ENCODE data around the gene ZNF146. TPM values are rescaled to one million over a fixed set of nuclear protein-coding genes. Genes with fewer than 3 reads are reported as not detected.
"Not testable (repeated sequence)": the region's sequence is repeated elsewhere in the genome, so short reads cannot be mapped to it uniquely, and the experiment has no call there.

The ZNF146 gene
- polyA plus RNA-seq, 1 of the 3 experiments (the other 2 are of a cell fraction), result 25.4 TPM

GRCh38 chr19:36267061-36267845, 52.3 kb downstream of the ZNF146 start:
- CTCF ChIA-PET, result no interaction called here
- WGBS (ENCODE audit: low lambda C conversion rate), result 73% methylated on average over 28 of the region's 36 CpGs

GRCh38 chr19:36268081-36268480, 53.2 kb downstream of the ZNF146 start:
- H3K4me2 ChIP-seq; H4K20me1 ChIP-seq (ENCODE audit: insufficient read depth); H3K36me3 ChIP-seq (replicated peaks in 1 of 2; ENCODE audit: control insufficient read depth in 1 of 2, insufficient read depth in 2 of 2, low read length in 1 of 2); H3K27me3 ChIP-seq (ENCODE audit: insufficient read depth); H3K4me3 ChIP-seq (ENCODE audit: low read depth in 2 of 2, low read length in 1 of 2); H3K9ac ChIP-seq; H3K27ac ChIP-seq (ENCODE audit: low read depth in 2 of 2, low read length in 1 of 2); H2AFZ ChIP-seq (ENCODE audit: low read depth); H3K79me2 ChIP-seq (ENCODE audit: insufficient read depth); DNase-seq; H3K9me2 ChIP-seq; H3F3A ChIP-seq (replicated peaks; ENCODE audit: insufficient read depth); H3K9me3 ChIP-seq; H3K4me1 ChIP-seq (ENCODE audit: control insufficient read depth in 1 of 2, insufficient read depth in 2 of 2, low read depth in 1 of 2, low read length in 1 of 2); POLR2A ChIA-PET: not testable (repeated sequence)
- CTCF ChIA-PET, result interaction anchor here (0.7 kb wide), 1 partner anchor 205 kb away, joined by 3 read pairs; no protein-coding TSS in a partner anchor
- 49% methylated on average over 14 of the region's 21 CpGs for WGBS (ENCODE audit: low lambda C conversion rate)

More at GRCh38 chr19:36267061-36267845, 52.3 kb downstream of the ZNF146 start:
- Histone ChIP-seq H3K79me2 (ENCODE audit: insufficient read depth) (no peaks in the 10 kb centered on the region), H2AFZ (ENCODE audit: low read depth) (no peak overlapping the region), H3K9me3 (no peaks in the 10 kb centered on the region), H3K27me3 (ENCODE audit: insufficient read depth) (no peaks in the 10 kb centered on the region), H3K4me3 (ENCODE audit: low read depth in 2 of 2, low read length in 1 of 2) (no peak overlapping the region), H3K4me2 (no peak overlapping the region), H3K9me2 (no peaks in the 10 kb centered on the region), H3F3A (replicated peaks; ENCODE audit: insufficient read depth) (no peaks in the 10 kb centered on the region), H3K36me3 (replicated peaks in 1 of 2; ENCODE audit: control insufficient read depth in 1 of 2, insufficient read depth in 2 of 2, low read length in 1 of 2) (no peaks in the 10 kb centered on the region), H3K4me1 (ENCODE audit: control insufficient read depth in 1 of 2, insufficient read depth in 2 of 2, low read depth in 1 of 2, low read length in 1 of 2) (no peaks in the 10 kb centered on the region), H3K9ac (no peak overlapping the region), H4K20me1 (ENCODE audit: insufficient read depth) (no peaks in the 10 kb centered on the region), H3K27ac (ENCODE audit: low read depth in 2 of 2, low read length in 1 of 2) (no peak overlapping the region)
- no peak for DNase-seq
- POLR2A ChIA-PET, result no interaction called here
- TF ChIP-seq RFX5 (IDR thresholded peaks at IDR 0.05; ENCODE audit: low read length), result no peak
- no peak for TF ChIP-seq RXRA (IDR thresholded peaks at IDR 0.05; ENCODE audit: borderline replicate concordance, low read depth)
- no peak for TF ChIP-seq USF1 (IDR thresholded peaks at IDR 0.05; ENCODE audit: borderline replicate concordance, low read depth)
- no peak for TF ChIP-seq GABPA (IDR thresholded peaks at IDR 0.05; ENCODE audit: low read depth)
- no peak for TF ChIP-seq TEAD4 (IDR thresholded peaks at IDR 0.05; ENCODE audit: borderline replicate concordance, insufficient read depth)
- TF ChIP-seq SMC3 (IDR thresholded peaks at IDR 0.05; ENCODE audit: low read depth, low read length), result no peak
- no peak for TF ChIP-seq POLR2AphosphoS5 (IDR thresholded peaks at IDR 0.05; ENCODE audit: low read depth, low read length)
- TF ChIP-seq TCF12 (IDR thresholded peaks at IDR 0.05), result no peak
- TF ChIP-seq NFIC (IDR thresholded peaks at IDR 0.05; ENCODE audit: borderline replicate concordance), result no peak
- TF ChIP-seq EP300 (IDR thresholded peaks at IDR 0.05; ENCODE audit: borderline replicate concordance in 1 of 2, low read depth in 1 of 2, low read length in 1 of 2), result no peak

- CTCF ChIA-PET; H3K9me2 ChIP-seq; H2AFZ ChIP-seq (ENCODE audit: low read depth); H4K20me1 ChIP-seq (ENCODE audit: insufficient read depth); H3K4me1 ChIP-seq (ENCODE audit: control insufficient read depth in 1 of 2, insufficient read depth in 2 of 2, low read depth in 1 of 2, low read length in 1 of 2); H3K4me3 ChIP-seq (ENCODE audit: low read depth in 2 of 2, low read length in 1 of 2); H3K27ac ChIP-seq (ENCODE audit: low read depth in 2 of 2, low read length in 1 of 2); POLR2A ChIA-PET; DNase-seq; H3K36me3 ChIP-seq (replicated peaks in 1 of 2; ENCODE audit: control insufficient read depth in 1 of 2, insufficient read depth in 2 of 2, low read length in 1 of 2); H3K9ac ChIP-seq; H3K9me3 ChIP-seq; H3K27me3 ChIP-seq (ENCODE audit: insufficient read depth); H3K4me2 ChIP-seq; H3K79me2 ChIP-seq (ENCODE audit: insufficient read depth); H3F3A ChIP-seq (replicated peaks; ENCODE audit: insufficient read depth): not testable (repeated sequence)
- 84% methylated on average over 28 of the region's 30 CpGs for WGBS (ENCODE audit: low lambda C conversion rate)
These were observed 53.7 kb downstream of the ZNF146 start for GRCh38 chr19:36268591-36268990.

- H3K36me3 ChIP-seq (replicated peaks in 1 of 2; ENCODE audit: control insufficient read depth in 1 of 2, insufficient read depth in 2 of 2, low read length in 1 of 2); H3K9me3 ChIP-seq; H3K4me2 ChIP-seq; H3F3A ChIP-seq (replicated peaks; ENCODE audit: insufficient read depth); H4K20me1 ChIP-seq (ENCODE audit: insufficient read depth); DNase-seq; H3K9me2 ChIP-seq; H3K27ac ChIP-seq (ENCODE audit: low read depth in 2 of 2, low read length in 1 of 2); H2AFZ ChIP-seq (ENCODE audit: low read depth); H3K4me3 ChIP-seq (ENCODE audit: low read depth in 2 of 2, low read length in 1 of 2); CTCF ChIA-PET; POLR2A ChIA-PET; H3K4me1 ChIP-seq (ENCODE audit: control insufficient read depth in 1 of 2, insufficient read depth in 2 of 2, low read depth in 1 of 2, low read length in 1 of 2); H3K27me3 ChIP-seq (ENCODE audit: insufficient read depth); H3K79me2 ChIP-seq (ENCODE audit: insufficient read depth); H3K9ac ChIP-seq: not testable (repeated sequence)
- WGBS (ENCODE audit: low lambda C conversion rate), result 73% methylated on average over 18 of the region's 29 CpGs
These were observed 54.4 kb downstream of the ZNF146 start for GRCh38 chr19:36269295-36269694.

Data from SK-N-SH (cell line).